Caki2 (cell line): ENCODE measurements around the gene CCNYL1. TPM values are rescaled to one million over a fixed set of nuclear protein-coding genes. Genes with fewer than 3 reads are reported as not detected.
"Not testable (repeated sequence)": the region's sequence is repeated elsewhere in the genome, so short reads cannot be mapped to it uniquely, and the experiment has no call there.

Experiments used
- DNase-seq: peaks from one replicate; pipeline ENCODE4 v3.0.0-alpha.2; 2015; ENCODE audit warnings: low read depth
- in situ Hi-C: cut with HindIII; loops from 2 replicates; pipeline ENCODE4 v1.10.0; 2016; ENCODE audit warnings: low sequenced_read_pairs, low pct_unique_long_range_greater_than_20kb, mixed read lengths
- total RNA-seq: library from RNA; depleted of rRNA; stranded (reverse); fragments of >200 nt; shearing (Covaris generic); gene quantifications from 2 replicates; pipeline ENCODE4 v1.2.3, GENCODE V29; 2014; ENCODE audit warnings: low replicate concordance

The CCNYL1 gene
- total RNA-seq, 1 experiment from 2014 or later: 93.6 TPM

- no peak for DNase-seq
- in situ Hi-C loops: no loop called here
Measured at GRCh38 chr2:207725873-207726578, 14.6 kb downstream of the CCNYL1 start.

- no peak for DNase-seq
- in situ Hi-C loops: no loop called here
Measured at GRCh38 chr2:207727261-207727660, 15.8 kb downstream of the CCNYL1 start.

GRCh38 chr2:207729465-207729998 is 18.1 kb downstream of the CCNYL1 start:
- in situ Hi-C loops: no loop called here
- DNase-seq: no peak

GRCh38 chr2:207731138-207731537 is 19.7 kb downstream of the CCNYL1 start:
- no peak for DNase-seq
- in situ Hi-C loops: no loop called here

- in situ Hi-C loops: no loop called here
- no peak for DNase-seq
Measured at GRCh38 chr2:207733597-207734240, 22.3 kb downstream of the CCNYL1 start.

GRCh38 chr2:207734264-207734635 is 22.8 kb downstream of the CCNYL1 start:
- peak; percentile 38 for DNase-seq
- in situ Hi-C loops: no loop called here

GRCh38 chr2:207734636-207735512 is 23.4 kb downstream of the CCNYL1 start:
- DNase-seq: no peak
- in situ Hi-C loops: no loop called here

- in situ Hi-C loops, DNase-seq: not testable (repeated sequence)
Measured at GRCh38 chr2:207735513-207735859, 24.0 kb downstream of the CCNYL1 start.

GRCh38 chr2:207743514-207743913 is 32.1 kb downstream of the CCNYL1 start:
- in situ Hi-C loops: no loop called here
- DNase-seq: no peak

- DNase-seq: no peak
- in situ Hi-C loops: no loop called here
Measured at GRCh38 chr2:207744050-207744449, 32.6 kb downstream of the CCNYL1 start.

GRCh38 chr2:207744451-207744850 is 33.0 kb downstream of the CCNYL1 start:
- no peak for DNase-seq
- in situ Hi-C loops: no loop called here

- in situ Hi-C loops: no loop called here
- peak; percentile 46 for DNase-seq
Measured at GRCh38 chr2:207746131-207746530, 34.7 kb downstream of the CCNYL1 start.

GRCh38 chr2:207747653-207748560 is 36.5 kb downstream of the CCNYL1 start:
- in situ Hi-C loops: no loop called here
- peak; percentile 39 for DNase-seq

- DNase-seq: no peak
- in situ Hi-C loops: no loop called here
Measured at GRCh38 chr2:207748993-207749392, 37.6 kb downstream of the CCNYL1 start.

GRCh38 chr2:207749873-207750272 is 38.4 kb downstream of the CCNYL1 start:
- in situ Hi-C loops: no loop called here
- no peak for DNase-seq

GRCh38 chr2:207750345-207750744 is 38.9 kb downstream of the CCNYL1 start:
- in situ Hi-C loops: no loop called here
- no peak for DNase-seq

GRCh38 chr2:207750876-207751275 is 39.4 kb downstream of the CCNYL1 start:
- DNase-seq: no peak
- in situ Hi-C loops: no loop called here

GRCh38 chr2:207753688-207754087 is 42.2 kb downstream of the CCNYL1 start:
- DNase-seq, in situ Hi-C loops: not testable (repeated sequence)
